Nephron progenitor cell (in vitro differentiated cells): ENCODE measurements around the gene PLEKHD1.

ENCODE experiments used
- DNase-seq: peaks from one replicate; pipeline ENCODE4 v3.0.0; 2021
- H3K27ac Mint-ChIP-seq: 2 replicates; pipeline ENCODE4 v1.8.0; 2021; ENCODE audit warnings: mild to moderate bottlenecking, moderate library complexity, mixed read lengths
- H3K27me3 Mint-ChIP-seq: 2 replicates; pipeline ENCODE4 v1.8.0; 2021; ENCODE audit warnings: mild to moderate bottlenecking, low read depth, mixed read lengths; ENCODE audit not compliant: poor library complexity
- H3K36me3 Mint-ChIP-seq: 2 replicates; pipeline ENCODE4 v1.8.0; 2021; ENCODE audit warnings: low read depth, mixed read lengths
- H3K4me1 Mint-ChIP-seq: 2 replicates; pipeline ENCODE4 v1.8.0; 2021; ENCODE audit warnings: mixed read lengths
- H3K4me3 Mint-ChIP-seq: 2 replicates; pipeline ENCODE4 v1.8.0; 2021; ENCODE audit warnings: mild to moderate bottlenecking, moderate library complexity, mixed read lengths
- H3K9me3 Mint-ChIP-seq: 2 replicates; pipeline ENCODE4 v1.8.0; 2021; ENCODE audit warnings: mild to moderate bottlenecking, moderate library complexity, mixed read lengths
- CTCF ChIP-seq: fragments of 200-600 bp; sonication (generic); IDR thresholded peaks from 2 replicates; pipeline ENCODE4 v1.5.0; 2021; ENCODE audit warnings: antibody characterized with exemption

Gene PLEKHD1

DNA sequence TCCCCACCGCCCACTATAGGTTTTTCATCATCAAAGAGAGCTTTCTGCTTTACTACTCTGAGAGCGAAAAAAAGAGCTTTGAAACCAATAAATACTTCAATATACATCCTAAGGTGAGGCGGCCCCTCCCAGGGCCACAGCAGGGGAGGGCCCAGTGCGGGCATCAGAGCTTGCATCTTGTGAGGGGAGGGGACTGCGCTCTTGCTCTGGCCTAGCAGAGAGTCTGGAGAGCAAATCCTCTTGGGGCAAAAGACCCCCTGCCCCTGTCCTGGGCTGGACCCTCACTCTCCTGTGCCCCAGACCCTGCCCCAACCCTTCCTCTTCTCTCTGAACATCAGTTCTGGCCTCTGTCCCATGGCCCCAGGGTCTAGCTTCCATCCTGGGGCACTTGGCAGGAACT is 15.6 kb downstream of the PLEKHD1 start:
- TF ChIP-seq CTCF: no peak
- H3K27ac Mint-ChIP-seq: no peak overlapping the region
- H3K4me3 Mint-ChIP-seq: no peak overlapping the region
- H3K27me3 Mint-ChIP-seq: peaks cover 28% of the 10 kb centered on the region
- H3K9me3 Mint-ChIP-seq: no peaks in the 10 kb centered on the region
- H3K4me1 Mint-ChIP-seq: peaks cover 5% of the 10 kb centered on the region
- DNase-seq: no peak
- H3K36me3 Mint-ChIP-seq: no peaks in the 10 kb centered on the region

GRCh38 chr14:69500736-69501135 is 16.2 kb downstream of the PLEKHD1 start:
- no peak for TF ChIP-seq CTCF
- Mint-ChIP-seq H3K27me3 (peaks cover 27% of the 10 kb centered on the region), H3K36me3 (no peaks in the 10 kb centered on the region), H3K4me1 (peaks cover 5% of the 10 kb centered on the region), H3K4me3 (no peak overlapping the region), H3K9me3 (no peaks in the 10 kb centered on the region), H3K27ac (no peak overlapping the region)
- no peak for DNase-seq

DNA sequence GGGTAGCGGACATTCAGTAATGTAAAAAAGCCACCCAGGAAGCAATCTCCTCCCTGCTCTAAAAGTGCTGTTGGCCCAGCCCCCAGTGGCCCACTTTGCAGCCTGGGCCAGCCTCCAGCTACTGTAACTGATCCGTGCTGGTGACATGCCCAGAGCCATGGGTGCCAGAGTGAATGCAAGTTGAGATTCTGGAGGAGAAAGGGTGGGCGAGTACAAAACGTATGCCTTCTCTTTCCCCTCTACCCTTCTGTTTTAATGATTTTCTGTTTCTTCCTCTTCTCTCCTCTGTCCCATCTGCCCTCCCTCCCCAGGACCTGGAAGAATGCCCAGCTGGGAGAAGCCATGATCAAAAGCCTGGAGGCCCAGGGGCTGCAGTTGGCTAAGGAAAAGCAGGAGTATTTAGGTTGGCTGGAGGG is 16.9 kb downstream of the PLEKHD1 start:
- peaks cover 5% of the 10 kb centered on the region for H3K4me1 Mint-ChIP-seq
- DNase-seq: no peak
- no peak for TF ChIP-seq CTCF
- H3K27ac Mint-ChIP-seq: no peak overlapping the region
- no peaks in the 10 kb centered on the region for H3K36me3 Mint-ChIP-seq
- H3K27me3 Mint-ChIP-seq: peaks cover 20% of the 10 kb centered on the region
- no peaks in the 10 kb centered on the region for H3K9me3 Mint-ChIP-seq
- H3K4me3 Mint-ChIP-seq: no peak overlapping the region

- Mint-ChIP-seq H3K4me3 (no peak overlapping the region), H3K27me3 (peaks cover 27% of the 10 kb centered on the region), H3K4me1 (peaks cover 5% of the 10 kb centered on the region), H3K27ac (no peak overlapping the region), H3K36me3 (no peaks in the 10 kb centered on the region), H3K9me3 (no peaks in the 10 kb centered on the region)
- no peak for TF ChIP-seq CTCF
- no peak for DNase-seq
Measured at GRCh38 chr14:69504775-69505174, 20.2 kb downstream of the PLEKHD1 start.

GRCh38 chr14:69505338-69506240 is 21.1 kb downstream of the PLEKHD1 start:
- no peak for TF ChIP-seq CTCF
- H3K27me3 Mint-ChIP-seq: peaks cover 32% of the 10 kb centered on the region
- no peaks in the 10 kb centered on the region for H3K9me3 Mint-ChIP-seq
- H3K27ac Mint-ChIP-seq: no peak overlapping the region
- H3K4me3 Mint-ChIP-seq: no peak overlapping the region
- DNase-seq: no peak
- no peaks in the 10 kb centered on the region for H3K36me3 Mint-ChIP-seq
- peaks cover 5% of the 10 kb centered on the region for H3K4me1 Mint-ChIP-seq

DNA sequence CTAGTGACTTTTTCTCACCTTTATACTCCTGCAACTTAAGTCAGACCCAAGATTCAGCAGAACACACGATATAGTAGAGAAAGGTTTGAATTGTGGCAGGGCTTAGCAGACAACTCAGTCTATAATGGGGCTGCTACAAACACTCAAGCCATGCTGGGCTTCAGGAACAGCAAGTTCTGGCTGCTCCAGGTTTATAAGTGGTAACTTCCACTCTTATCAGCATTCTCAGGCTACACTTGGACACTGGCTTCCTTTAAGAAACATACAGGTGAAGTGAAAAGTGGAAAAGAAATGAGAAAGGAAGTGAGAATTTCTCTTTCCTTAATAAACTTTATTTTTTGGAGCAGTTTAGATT is 21.7 kb downstream of the PLEKHD1 start:
- Mint-ChIP-seq H3K27me3 (peaks cover 36% of the 10 kb centered on the region), H3K4me3 (no peak overlapping the region), H3K36me3 (no peaks in the 10 kb centered on the region), H3K4me1 (peaks cover 5% of the 10 kb centered on the region), H3K9me3 (no peaks in the 10 kb centered on the region), H3K27ac (no peak overlapping the region)
- no peak for TF ChIP-seq CTCF
- no peak for DNase-seq
